Stimulated activated naive CD8-positive, alpha-beta T cell treated with anti-CD3 and anti-CD28 coated beads, Interleukin-15, Interleukin-2, amounts not matched to agents 100 ng/mL and 50 ng/mL, for 24 hours (primary cell): ENCODE results near the gene ZNF43.
"Not testable (repeated sequence)": the region's sequence is repeated elsewhere in the genome, so short reads cannot be mapped to it uniquely, and the experiment has no call there.

Experiments
- H3K27ac Mint-ChIP-seq: one replicate; pipeline ENCODE4 v1.8.0; 2021; ENCODE audit warnings: mild to moderate bottlenecking, mixed read lengths
- H3K27me3 Mint-ChIP-seq: one replicate; pipeline ENCODE4 v1.8.0; 2021; ENCODE audit warnings: mixed read lengths
- H3K36me3 Mint-ChIP-seq: one replicate; pipeline ENCODE4 v1.8.0; 2021; ENCODE audit warnings: low read depth, mixed read lengths
- H3K4me1 Mint-ChIP-seq: one replicate; pipeline ENCODE4 v1.8.0; 2021; ENCODE audit warnings: low read depth, mixed read lengths
- H3K4me3 Mint-ChIP-seq: one replicate; pipeline ENCODE4 v1.8.0; 2021; ENCODE audit warnings: mild to moderate bottlenecking, mixed read lengths
- H3K9me3 Mint-ChIP-seq: one replicate; pipeline ENCODE4 v1.8.0; 2021; ENCODE audit warnings: mixed read lengths

The ZNF43 gene

DNA sequence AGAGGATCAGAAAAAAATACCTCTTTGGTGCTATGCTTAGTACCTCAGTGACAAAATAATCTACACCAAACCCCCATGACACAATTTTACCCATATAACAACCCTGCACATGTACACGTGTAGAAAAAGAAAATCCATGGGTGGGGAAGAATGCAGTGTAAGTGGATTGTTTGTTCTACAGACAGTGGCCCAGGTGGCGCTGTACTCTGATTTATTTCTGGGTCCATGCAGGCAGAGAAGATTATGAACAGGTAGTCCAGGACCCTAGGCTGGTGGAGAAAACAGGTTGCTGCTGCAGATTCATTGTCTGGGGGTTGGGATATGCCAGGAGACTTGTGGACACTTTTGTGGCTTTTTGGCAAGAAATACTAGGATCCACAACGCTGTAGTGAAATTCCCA, 77.7 kb downstream of the ZNF43 start:
- Mint-ChIP-seq H3K27me3 (no peaks in the 10 kb centered on the region), H3K36me3 (peaks cover 92% of the 10 kb centered on the region), H3K4me1 (peaks cover 26% of the 10 kb centered on the region), H3K27ac (no peak overlapping the region), H3K9me3 (peaks cover 15% of the 10 kb centered on the region), H3K4me3 (no peak overlapping the region)

GRCh38 chr19:21755555-21755954, 80.4 kb downstream of the ZNF43 start:
- H3K27me3 Mint-ChIP-seq, H3K4me3 Mint-ChIP-seq, H3K27ac Mint-ChIP-seq: not testable (repeated sequence)
- Mint-ChIP-seq H3K36me3 (peaks cover 92% of the 10 kb centered on the region), H3K9me3 (peaks cover 28% of the 10 kb centered on the region), H3K4me1 (peaks cover 13% of the 10 kb centered on the region)
